Common myeloid progenitor, CD34-positive (primary cell): Measurements from ENCODE around the gene DUSP19.

Experiments
- CTCF ChIA-PET: fragments of 350-600 bp; sonication (Branson Sonifier 250); formaldehyde crosslinking; loops from one replicate; lab custom pipeline; 2021; ENCODE audit warnings: antibody characterized with exemption; lab: Charles Lee
- POLR2A ChIA-PET: fragments of 350-600 bp; sonication (Branson Sonifier 250); formaldehyde crosslinking; loops from one replicate; lab custom pipeline; 2021; ENCODE audit warnings: antibody characterized with exemption; lab: Charles Lee
- DNase-seq, 3 donors: peaks; one replicate each; pipeline versions ENCODE4 v3.0.0 to v3.0.0-alpha.2; 2013
- H3K27ac ChIP-seq, 2 experiments: 1 replicate in 1 of 2; 2 replicates in 1 of 2; pipeline ENCODE4 v1.7.0; 2013; ENCODE audit warnings: inconsistent platforms in 2 of 2, low read length in 2 of 2, mild to moderate bottlenecking in 2 of 2, low read depth in 1 of 2, moderate library complexity in 1 of 2; ENCODE audit not compliant: severe bottlenecking in 2 of 2, insufficient read depth in 1 of 2, poor library complexity in 1 of 2
- H3K27me3 ChIP-seq, 5 experiments: replicated peaks in 2 of 5; 1 replicate in 3 of 5; 2 replicates in 2 of 5; pipeline versions ENCODE4 v1.6.1 to v1.7.0; 2013; ENCODE audit warnings: low read length in 4 of 5, mild to moderate bottlenecking in 2 of 5, moderate library complexity in 2 of 5, inconsistent platforms in 1 of 5; ENCODE audit not compliant: insufficient read depth in 5 of 5, control insufficient read depth in 4 of 5
- H3K36me3 ChIP-seq, 4 experiments: 1 replicate in 2 of 4; 2 replicates in 2 of 4; pipeline versions ENCODE4 v1.6.1 to v1.7.0; 2013; ENCODE audit warnings: low read length in 3 of 4, control low read depth in 1 of 4, mild to moderate bottlenecking in 1 of 4; ENCODE audit not compliant: control insufficient read depth in 4 of 4, insufficient read depth in 4 of 4
- H3K4me1 ChIP-seq, 4 experiments: 1 replicate in 3 of 4; 2 replicates in 1 of 4; pipeline versions ENCODE4 v1.6.1 to v1.7.1; 2013; ENCODE audit warnings: low read length in 3 of 4, mild to moderate bottlenecking in 3 of 4, control low read depth in 1 of 4, inconsistent platforms in 1 of 4, moderate library complexity in 1 of 4; ENCODE audit not compliant: control insufficient read depth in 4 of 4, insufficient read depth in 4 of 4; ENCODE audit errors: control extremely low read depth in 1 of 4
- H3K4me3 ChIP-seq, 7 experiments: 1 replicate in 4 of 7; 2 replicates in 3 of 7; pipeline versions ENCODE4 v1.5.1 to v1.7.0; 2013; ENCODE audit warnings: mild to moderate bottlenecking in 7 of 7, low read length in 6 of 7, moderate library complexity in 6 of 7, inconsistent platforms in 2 of 7, low read depth in 2 of 7, control low read depth in 1 of 7; ENCODE audit not compliant: insufficient read depth in 4 of 7, control insufficient read depth in 1 of 7; ENCODE audit errors: extremely low read depth in 1 of 7
- H3K9me3 ChIP-seq, 5 experiments: 1 replicate in 4 of 5; 2 replicates in 1 of 5; pipeline versions ENCODE4 v1.6.1 to v1.7.1; 2013; ENCODE audit warnings: low read length in 4 of 5, mild to moderate bottlenecking in 2 of 5, inconsistent platforms in 1 of 5, low read depth in 1 of 5, moderate library complexity in 1 of 5; ENCODE audit not compliant: control insufficient read depth in 4 of 5, insufficient read depth in 2 of 5; ENCODE audit errors: control extremely low read depth in 1 of 5
- WGBS: methylation state at CpG from one replicate; pipeline ENCODE4 v1.1.5; 2013; ENCODE audit not compliant: insufficient coverage; 5-methylcytosine and 5-hydroxymethylcytosine counted together

DUSP19 gene

DNA sequence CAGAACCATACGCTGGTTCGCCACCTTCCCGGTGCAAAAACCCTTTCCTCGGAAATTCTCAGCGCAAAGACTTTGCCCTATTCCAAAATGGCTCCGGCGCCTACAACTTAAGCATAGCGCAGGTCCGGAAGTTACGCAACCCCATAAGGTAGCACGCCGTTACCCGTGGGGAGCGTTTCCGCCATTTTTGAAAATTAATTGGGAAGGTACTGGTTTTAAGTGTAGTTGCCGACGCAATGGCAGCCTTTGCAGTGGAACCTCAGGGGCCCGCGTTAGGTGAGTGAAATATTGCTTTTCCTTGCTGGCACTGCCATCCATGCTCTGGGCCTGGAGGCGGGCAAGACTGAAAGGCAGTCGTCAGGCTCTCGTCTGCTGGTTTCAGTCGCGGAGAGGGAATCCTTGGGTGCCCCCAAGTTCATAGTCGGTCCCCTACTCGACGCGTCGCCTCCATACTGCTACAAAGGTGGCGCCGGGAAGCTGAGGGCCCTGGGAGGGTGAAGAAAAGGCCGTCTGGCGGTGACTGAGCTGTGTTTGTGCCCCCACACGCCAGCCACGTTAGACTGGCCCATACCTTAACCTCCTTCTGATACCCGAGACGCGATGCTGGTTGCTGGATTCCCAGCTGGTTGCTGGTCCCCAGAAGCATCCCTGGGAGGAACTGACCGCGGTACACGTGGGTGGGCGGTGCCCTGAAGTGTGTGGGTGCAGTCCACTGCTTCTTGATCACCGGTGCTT is 45.8 kb downstream of the DUSP19 start, which contains the start of gene NUP35:
NUP35 (plus strand) TSS at position 222 of the 735 bp plus-strand sequence; CDS start at position 237, 15 bp downstream.
- Histone ChIP-seq H3K27ac (peak within 1 kb of the TSS; percentile 72 to 88), H3K9me3 (no peaks in the 10 kb centered on the region), H3K36me3 (peaks cover 0 to 2% (median under 1%) of the 10 kb centered on the region in 4 experiments), H3K4me1 (peaks cover 5 to 26% (median 14%) of the 10 kb centered on the region in 4 experiments), H3K27me3 (no peaks in the 10 kb centered on the region), H3K4me3 (peak within 1 kb of the TSS; percentile 89 to 100 (median 94))
- WGBS = 0% methylated on average over 34 of the region's 43 CpGs
- DNase-seq = peak; percentile 89 to 95 (median 94)
- CTCF ChIA-PET = interaction anchor here (1.3 kb wide), 1 partner anchor 88 kb away, joined by 3 read pairs; no protein-coding TSS in a partner anchor
- POLR2A ChIA-PET = no interaction called here

- H3K9me3 ChIP-seq = no peaks in the 10 kb centered on the region
- peaks cover 0 to 6% (median 4%) of the 10 kb centered on the region in 4 experiments for H3K36me3 ChIP-seq
- no peak for DNase-seq
- H3K27me3 ChIP-seq = no peaks in the 10 kb centered on the region
- CTCF ChIA-PET = interaction anchor here (1.3 kb wide), 1 partner anchor 89 kb away, joined by 3 read pairs; no protein-coding TSS in a partner anchor
- POLR2A ChIA-PET = no interaction called here
- H3K27ac ChIP-seq = peak overlapping the region; percentile 72 to 88
- H3K4me3 ChIP-seq = peak overlapping the region; percentile 89 to 100 (median 94)
- peaks cover 5 to 26% (median 14%) of the 10 kb centered on the region in 4 experiments for H3K4me1 ChIP-seq
- 0% methylated on average over 2 of the region's 10 CpGs for WGBS
Observed at GRCh38 chr2:183124957-183125255, 46.4 kb downstream of the DUSP19 start.

- POLR2A ChIA-PET = no interaction called here
- no peak for DNase-seq
Observed at GRCh38 chr2:183125659-183126341, 47.3 kb downstream of the DUSP19 start.

GRCh38 chr2:183126635-183127034 is 48.1 kb downstream of the DUSP19 start:
- Histone ChIP-seq H3K4me1 (peaks cover 5 to 26% (median 14%) of the 10 kb centered on the region in 4 experiments), H3K4me3 (no peak overlapping the region), H3K27ac (no peak overlapping the region), H3K9me3 (no peaks in the 10 kb centered on the region), H3K27me3 (no peaks in the 10 kb centered on the region), H3K36me3 (peaks cover 0 to 17% (median 11%) of the 10 kb centered on the region in 4 experiments)
- ChIA-PET POLR2A (no interaction called here), CTCF (interaction anchor here (0.7 to 1.1 kb wide), 2 partner anchors 29 to 91 kb away, joined by 3 read pairs; no protein-coding TSS in a partner anchor)
- WGBS = no CpG with 5 or more reads among the region's 2 CpGs
- DNase-seq = no peak

More at GRCh38 chr2:183125659-183126341, 47.3 kb downstream of the DUSP19 start:
- 60% methylated on average over 4 of the region's 11 CpGs for WGBS
- H3K36me3 ChIP-seq = peaks cover 0 to 14% (median 9%) of the 10 kb centered on the region in 4 experiments
- CTCF ChIA-PET = interaction anchor here (1.3 kb wide), 1 partner anchor 89 kb away, joined by 3 read pairs; no protein-coding TSS in a partner anchor
- no peaks in the 10 kb centered on the region for H3K27me3 ChIP-seq
- H3K4me3 ChIP-seq = peak overlapping the region in 3 of 7 experiments; percentile 90 to 95 (median 94)
- H3K27ac ChIP-seq = peak overlapping the region in 1 of 2 experiments; percentile 88
- no peaks in the 10 kb centered on the region for H3K9me3 ChIP-seq
- peaks cover 5 to 26% (median 14%) of the 10 kb centered on the region in 4 experiments for H3K4me1 ChIP-seq

DNA sequence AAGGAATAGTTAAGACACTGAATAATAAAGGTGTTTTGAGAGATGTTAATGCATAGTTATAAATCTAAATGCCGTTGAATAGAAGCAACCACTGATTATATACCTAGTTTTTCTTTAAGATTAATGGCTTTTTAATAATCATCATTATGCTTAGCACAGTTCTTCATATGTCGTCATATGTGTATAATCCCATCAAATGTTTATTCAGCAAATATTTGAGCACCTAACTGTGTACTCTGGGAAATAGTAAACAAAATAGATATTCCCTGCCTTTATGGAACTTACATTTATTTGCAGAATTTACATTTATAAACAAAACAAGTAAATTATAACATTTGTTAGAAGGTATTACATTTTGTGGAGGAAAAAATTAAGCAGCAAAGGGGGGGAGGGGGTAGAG is 55.5 kb downstream of the DUSP19 start:
- no peaks in the 10 kb centered on the region for H3K27me3 ChIP-seq
- peaks cover 3 to 44% (median 27%) of the 10 kb centered on the region in 4 experiments for H3K36me3 ChIP-seq
- ChIA-PET CTCF (interaction anchor here (0.6 kb wide), 1 partner anchor 10 kb away, joined by 3 read pairs; no protein-coding TSS in a partner anchor), POLR2A (no interaction called here)
- no peak overlapping the region for H3K4me3 ChIP-seq
- H3K27ac ChIP-seq = no peak overlapping the region
- no peaks in the 10 kb centered on the region for H3K9me3 ChIP-seq
- no peak for DNase-seq
- WGBS = no CpG with 5 or more reads among the region's 2 CpGs
- H3K4me1 ChIP-seq = no peaks in the 10 kb centered on the region

GRCh38 chr2:183148955-183149354 is 70.4 kb downstream of the DUSP19 start:
- Histone ChIP-seq H3K36me3 (peaks cover 5 to 58% (median 29%) of the 10 kb centered on the region in 4 experiments), H3K4me1 (no peaks in the 10 kb centered on the region), H3K4me3 (no peak overlapping the region), H3K27ac (no peak overlapping the region), H3K9me3 (peaks cover 0 to 14% (median 9%) of the 10 kb centered on the region in 5 experiments), H3K27me3 (no peaks in the 10 kb centered on the region)
- WGBS = no CpG with 5 or more reads among the region's 1 CpG
- ChIA-PET POLR2A (no interaction called here), CTCF (no interaction called here)
- no peak for DNase-seq
